Fibroblast of upper back skin (primary cell): ENCODE data around the gene RSAD1.
"Not testable (repeated sequence)": the region's sequence is repeated elsewhere in the genome, so short reads cannot be mapped to it uniquely, and the experiment has no call there.

Source experiments
- DNase-seq: peaks from one replicate; pipeline ENCODE4 v3.0.0-alpha.2; 2013

Gene RSAD1

DNA sequence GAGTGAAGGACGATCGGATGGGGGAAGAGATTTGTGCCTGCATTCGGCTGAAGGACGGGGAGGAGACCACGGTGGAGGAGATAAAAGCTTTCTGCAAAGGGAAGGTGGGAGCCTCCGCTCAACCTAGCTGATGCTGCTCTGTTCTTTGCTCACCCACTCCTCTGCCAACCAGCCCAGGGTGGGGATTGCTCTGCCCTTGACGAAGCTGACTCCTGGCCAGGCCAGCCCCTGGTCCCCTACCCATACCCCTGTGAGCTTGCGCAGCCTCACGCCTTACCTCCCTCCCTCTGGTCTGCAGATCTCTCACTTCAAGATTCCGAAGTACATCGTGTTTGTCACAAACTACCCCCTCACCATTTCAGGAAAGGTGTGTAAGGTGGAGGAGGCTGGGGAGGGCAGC, 4.8 kb upstream of the RSAD1 start:
- no peak for DNase-seq

DNA sequence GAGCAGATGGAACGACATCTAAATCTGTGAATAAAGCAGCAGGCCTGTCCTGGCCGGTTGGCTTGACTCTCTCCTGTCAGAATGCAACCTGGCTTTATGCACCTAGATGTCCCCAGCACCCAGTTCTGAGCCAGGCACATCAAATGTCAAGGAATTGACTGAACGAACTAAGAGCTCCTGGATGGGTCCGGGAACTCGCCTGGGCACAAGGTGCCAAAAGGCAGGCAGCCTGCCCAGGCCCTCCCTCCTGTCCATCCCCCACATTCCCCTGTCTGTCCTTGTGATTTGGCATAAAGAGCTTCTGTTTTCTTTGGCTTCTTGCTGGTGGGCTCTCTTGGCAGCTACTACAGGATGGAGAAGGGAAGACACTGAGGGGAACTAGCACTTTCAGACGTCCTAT, 4.1 kb upstream of the RSAD1 start:
- no peak for DNase-seq

DNA sequence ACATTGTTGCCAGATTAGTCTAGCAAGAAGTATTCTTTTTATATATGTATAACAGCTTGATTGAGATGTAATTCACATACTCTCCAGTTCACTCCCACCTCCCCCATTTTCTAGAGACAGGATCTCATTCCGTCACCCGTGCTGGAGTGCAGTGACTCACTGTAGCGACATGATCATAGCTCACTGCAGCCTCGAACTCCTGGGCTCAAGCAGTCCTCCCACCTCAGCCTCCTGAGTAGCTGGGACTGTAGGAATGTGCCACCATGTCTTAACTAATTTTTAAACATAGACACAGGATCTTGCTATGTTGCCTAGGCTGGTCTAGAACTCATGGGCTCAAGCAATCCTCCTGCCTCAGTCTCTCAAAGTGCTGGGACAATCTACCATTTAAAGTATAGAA, 3.3 kb upstream of the RSAD1 start:
- no peak for DNase-seq

DNA sequence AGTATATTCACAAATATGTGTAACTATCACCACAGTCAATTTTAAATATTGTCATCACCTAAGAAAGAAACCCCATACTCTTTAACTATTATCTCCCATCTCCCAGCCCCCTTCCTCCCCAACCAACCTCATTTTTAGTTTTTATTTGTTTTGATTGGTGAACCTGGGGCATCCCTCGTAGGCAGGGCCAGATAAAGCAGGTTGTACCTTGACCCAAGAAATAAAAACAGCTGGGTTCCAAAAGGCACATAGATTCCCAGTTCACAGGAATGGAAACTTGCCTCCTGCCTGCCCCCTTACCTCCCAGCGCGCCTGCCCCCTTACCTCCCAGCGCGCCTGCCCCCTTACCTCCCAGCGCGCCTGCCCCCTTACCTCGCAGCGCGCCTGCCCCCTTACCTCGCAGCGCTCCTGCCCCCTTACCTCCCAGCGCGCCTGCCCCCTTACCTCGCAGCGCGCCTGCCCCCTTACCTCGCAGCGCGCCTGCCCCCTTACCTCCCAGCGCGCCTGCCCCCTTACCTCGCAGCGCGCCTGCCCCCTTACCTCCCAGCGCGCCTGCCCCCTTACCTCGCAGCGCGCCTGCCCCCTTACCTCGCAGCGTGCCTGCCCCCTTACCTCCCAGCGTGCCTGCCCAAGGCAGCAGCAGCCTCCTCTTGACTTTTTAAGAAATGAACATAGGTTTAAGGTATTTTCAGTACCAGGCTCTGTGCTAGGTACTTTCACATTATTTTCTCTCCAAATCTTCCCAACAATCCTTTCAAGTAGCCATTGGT, 2.7 kb upstream of the RSAD1 start:
- DNase-seq: not testable (repeated sequence)

DNA sequence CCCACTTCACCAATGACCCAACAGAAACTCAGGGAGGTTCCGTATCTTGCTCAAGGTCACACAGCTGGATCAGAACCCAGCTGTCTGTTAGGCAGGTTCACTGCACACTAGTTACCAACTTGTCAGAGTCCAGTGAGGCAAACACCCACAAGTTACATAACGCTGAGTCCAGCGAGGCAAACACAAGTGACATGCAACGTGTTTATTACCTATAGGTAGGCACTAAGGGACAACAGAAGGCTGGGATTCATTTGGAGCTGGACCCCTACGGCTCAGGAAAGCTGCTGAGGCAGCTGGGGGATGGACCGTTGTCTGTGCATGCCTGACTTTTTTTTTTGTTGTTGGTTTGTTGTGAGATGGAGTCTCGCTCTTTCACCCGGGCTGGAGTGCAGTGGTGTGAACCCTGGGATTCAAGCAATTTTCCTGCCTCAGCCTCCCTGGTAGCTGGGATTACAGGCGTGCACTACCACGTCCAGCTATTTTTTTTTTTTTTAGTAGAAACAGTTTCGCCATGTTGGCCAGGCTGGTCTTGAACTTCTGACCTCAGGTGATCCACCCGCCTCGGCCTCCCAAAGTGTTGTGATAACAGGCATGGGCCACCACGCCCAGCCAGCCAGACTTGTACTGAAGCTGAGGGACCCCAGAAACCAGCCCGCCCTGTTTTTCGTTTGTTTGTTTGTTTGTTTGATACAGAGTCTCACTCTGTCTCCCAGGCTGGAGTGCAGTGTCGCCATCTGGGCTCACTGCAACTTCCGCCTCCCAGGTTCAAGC, 1.9 kb upstream of the RSAD1 start:
- DNase-seq: no peak

DNA sequence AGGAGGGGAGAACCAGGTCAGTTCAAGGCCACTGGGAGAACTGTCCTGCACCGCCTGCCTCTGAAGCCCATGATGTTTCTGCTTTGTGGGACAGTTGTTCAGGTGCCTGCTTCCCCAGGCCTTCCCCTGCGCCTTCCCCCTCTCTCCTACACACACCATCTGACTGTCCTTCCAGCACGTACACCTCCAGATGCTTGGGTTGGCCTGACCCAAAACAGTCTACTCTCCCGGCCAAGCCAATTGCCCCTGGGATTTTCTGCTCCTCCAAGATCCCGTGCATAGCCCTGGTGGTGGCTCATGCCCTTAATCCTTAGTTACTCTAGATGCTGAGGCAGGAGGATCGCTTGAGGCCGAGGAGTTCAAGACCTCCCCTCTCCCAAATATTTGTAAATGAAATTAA, 684 bp upstream of the RSAD1 start:
- no peak for DNase-seq

DNA sequence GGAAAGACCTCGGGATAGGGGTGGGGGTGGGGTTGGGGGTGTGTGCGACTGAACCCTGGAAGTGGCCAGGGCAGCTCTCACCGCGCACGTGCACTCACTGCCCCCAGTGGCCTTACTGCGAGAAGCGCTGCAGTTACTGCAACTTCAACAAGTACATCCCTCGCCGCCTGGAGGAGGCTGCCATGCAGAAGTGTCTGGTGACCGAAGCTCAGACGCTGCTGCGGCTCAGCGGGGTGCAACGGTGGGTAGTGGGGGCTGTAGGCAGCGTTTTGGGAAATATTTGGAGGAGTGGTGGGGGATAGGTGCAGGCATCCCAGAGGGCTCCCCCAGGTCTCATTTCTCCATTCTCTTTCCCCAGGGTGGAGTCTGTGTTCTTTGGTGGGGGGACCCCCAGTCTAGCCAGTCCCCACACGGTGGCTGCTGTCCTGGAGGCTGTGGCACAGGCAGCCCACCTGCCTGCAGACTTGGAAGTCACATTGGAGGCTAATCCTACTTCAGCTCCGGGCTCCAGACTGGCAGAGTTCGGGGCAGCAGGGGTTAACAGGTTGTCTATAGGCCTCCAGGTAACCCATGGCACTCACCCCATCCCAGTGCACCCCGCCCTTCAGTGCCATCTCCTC, 972 bp downstream of the RSAD1 start:
- peak; percentile 77 for DNase-seq

DNA sequence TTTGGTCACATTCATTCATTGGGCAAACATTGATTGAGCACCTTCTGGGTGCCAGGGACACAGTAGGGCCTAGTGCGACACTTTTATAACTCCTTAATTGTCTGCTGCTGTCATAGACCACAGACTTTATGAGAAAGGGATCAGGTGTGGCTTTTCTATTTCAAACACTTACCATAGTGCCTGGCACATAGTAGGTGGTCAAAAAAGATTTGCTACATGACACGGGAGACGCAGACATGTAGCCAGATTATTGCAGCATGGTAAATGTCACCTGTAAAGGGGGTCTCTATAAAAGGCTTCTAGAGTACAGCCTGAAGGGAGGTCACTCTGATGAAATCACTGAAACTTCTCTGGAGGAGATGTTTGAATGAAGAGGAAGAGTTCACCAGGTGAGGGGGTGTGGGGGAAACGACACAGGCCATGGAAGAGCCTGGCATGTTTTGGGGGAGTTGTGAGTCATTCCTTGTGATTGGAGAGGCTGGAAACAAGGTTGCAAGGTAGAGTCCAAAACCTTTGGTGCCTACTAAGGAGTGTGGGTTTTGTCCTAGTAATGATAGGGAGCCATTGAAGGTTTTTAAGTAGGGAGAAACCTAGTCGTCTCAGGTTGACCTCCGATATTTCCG, 1.6 kb downstream of the RSAD1 start:
- DNase-seq: no peak

DNA sequence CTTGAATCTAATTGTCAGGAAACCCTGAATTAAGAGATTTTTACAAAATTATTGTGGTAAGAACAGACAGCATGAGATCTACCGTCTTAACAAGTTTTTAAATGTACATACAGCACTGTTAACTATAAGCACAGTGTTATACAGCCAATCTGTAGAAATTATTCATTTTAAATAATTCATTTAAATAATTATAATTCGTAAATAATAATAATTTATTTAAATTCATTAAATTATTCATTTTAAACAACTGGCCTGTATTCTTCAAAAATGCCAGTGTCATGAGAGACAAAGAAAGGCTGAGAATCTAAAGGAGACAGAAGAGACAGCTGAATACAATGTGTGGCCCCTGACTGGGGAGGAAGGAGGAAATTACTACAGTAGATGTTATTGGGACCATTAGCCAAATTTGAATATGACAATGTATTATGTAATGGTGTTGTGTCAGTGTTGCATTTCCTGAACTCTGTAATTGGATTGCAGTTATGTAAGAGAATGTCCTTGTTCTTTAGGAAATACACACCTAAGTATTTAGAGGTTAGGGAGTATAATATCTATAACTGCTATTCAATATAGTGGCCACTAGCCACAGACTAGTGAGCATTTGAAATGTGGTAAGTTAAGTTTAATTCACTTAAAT, 2.3 kb downstream of the RSAD1 start:
- DNase-seq: no peak

DNA sequence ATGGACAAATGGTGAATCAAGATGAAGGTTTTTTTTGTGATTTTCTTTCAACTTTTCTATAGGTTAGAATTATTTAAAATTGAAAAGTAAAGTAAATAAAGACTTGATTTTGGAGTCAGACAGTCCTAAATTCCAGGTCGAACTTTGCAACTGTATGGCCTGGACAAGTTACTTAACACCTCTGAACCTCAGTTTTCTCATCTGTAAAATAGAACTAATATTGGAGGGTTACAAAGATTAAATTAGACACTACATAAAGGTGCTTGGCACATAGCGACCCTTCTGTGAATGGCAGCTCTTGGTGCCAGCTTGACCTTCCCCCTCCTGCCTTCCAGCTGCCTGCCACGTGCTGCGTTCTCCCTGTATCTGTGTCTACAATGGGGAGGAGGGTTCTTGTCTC, 3.0 kb downstream of the RSAD1 start:
- DNase-seq: no peak

DNA sequence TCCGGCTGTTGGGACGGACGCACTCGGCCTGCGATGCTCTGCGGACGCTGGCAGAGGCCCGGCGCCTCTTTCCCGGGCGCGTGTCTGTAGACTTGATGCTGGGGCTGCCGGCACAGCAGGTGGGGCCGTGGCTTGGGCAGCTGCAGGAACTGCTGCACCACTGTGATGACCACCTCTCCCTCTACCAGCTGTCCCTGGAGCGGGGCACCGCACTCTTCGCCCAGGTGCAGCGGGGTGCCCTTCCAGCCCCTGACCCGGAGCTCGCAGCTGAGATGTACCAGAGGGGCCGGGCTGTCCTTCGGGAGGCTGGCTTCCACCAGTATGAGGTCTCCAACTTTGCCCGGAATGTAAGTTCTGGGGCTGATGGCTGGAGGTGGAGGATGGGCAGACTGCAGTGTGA, 3.5 kb downstream of the RSAD1 start:
- DNase-seq: no peak

DNA sequence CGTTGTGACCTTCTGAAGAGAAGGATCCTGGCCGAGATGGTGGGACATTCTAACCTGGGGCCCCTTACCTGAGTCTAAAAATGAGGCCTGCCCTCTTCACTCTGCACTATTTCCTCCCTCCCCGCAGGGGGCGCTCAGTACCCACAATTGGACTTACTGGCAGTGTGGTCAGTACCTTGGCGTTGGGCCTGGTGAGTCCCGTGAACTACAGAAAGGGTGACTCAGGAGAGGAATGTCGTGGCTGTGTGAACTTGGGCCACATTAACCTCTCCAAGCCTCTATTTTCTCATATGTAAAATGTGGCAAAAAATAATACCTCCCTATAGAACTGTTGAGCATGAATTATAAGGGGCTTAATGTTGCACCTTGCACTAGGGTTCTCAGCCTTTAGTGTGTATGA, 3.9 kb downstream of the RSAD1 start:
- peak; percentile 95 for DNase-seq

DNA sequence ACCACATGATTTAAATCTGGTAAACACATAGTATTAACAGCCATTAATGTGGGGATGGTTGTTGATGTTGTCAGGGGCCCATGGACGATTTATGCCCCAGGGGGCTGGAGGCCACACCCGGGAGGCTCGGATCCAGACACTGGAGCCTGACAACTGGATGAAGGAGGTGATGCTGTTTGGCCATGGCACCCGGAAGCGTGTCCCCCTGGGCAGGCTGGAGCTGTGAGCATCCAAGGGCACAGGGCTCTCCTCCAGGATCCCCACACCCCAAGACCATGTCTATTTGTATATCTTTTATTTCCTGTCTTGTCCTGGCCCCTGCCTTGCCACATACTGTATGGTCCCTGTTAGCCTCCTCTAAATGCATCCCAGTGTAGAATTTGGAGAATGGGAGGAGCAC, 4.6 kb downstream of the RSAD1 start:
- DNase-seq: no peak

DNA sequence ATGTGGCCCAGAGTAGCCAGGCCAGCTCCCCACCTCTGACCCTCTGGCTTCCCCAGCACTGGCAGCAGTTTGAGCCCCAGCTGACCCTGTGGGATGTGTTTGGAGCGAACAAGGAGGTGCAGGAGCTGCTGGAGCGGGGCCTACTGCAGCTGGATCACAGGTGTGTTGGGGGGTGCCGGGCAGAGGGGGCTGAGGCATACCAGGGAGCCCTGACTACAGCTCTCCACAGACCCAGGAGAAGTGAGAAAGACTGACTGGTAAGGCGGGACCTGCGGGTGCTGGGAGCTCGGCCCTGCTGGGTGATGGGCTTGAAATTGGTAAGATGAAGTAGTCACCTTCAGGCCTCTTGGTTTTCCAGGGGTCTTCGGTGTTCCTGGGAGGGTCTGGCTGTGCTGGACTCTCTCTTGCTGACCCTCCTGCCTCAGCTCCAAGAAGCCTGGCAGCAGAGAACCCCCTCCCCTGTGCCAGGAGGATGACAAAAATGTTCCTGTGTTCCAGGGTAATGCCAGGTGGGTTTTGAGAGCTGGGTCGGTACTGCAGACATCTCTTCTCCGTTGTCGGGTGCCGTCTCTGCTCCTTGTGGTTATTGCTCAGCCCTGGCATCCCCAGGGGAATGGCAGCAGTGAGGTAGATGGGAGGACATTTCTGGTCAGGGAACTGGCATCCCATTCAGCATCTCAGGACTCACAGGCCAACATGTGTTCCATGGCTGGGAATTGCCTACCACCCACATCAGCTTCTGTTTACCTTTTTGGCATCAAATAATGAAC, 5.9 kb downstream of the RSAD1 start:
- DNase-seq: no peak

DNA sequence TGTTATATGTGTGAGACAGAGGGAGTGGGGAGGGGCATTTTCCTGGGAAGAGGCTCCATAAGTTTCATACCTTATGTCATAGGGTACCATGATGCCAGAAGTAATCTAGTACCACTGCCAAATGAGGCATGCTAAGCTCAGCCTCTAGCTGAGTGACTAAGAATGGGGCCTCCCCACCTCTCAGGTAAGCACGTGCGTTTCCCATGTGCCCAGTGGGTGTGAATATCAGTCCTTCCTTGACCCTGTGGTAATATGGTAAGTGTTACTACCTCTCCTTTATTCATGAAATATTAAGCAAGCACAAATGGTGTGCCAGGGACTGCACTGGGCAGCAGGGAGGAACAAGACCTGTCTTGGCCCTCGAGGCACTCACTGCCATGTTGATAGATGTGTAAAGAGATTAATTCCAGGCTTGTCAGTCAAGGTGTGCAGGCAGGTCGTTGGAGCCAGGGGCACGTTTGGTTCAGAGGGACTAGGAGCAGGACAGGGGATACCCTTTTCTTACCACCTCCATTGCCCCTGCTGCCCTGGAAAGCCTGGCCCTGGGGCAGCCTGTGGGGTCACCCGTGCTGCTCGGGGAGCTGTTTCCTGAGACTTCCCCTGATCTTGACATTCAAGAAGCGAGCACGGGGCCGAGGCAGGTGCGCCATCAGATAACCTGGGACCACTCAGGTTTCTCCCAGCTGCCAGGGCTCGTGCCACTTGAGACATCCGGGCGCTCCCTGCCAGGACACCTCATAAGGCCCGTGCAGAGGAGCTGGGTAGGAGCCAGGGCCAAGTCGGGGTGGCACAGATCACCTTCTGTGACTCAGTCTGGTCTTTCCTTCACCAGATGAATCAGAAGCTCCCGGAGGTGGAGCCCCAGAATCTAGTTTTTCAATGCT, 8.8 kb downstream of the RSAD1 start:
- DNase-seq: no peak

DNA sequence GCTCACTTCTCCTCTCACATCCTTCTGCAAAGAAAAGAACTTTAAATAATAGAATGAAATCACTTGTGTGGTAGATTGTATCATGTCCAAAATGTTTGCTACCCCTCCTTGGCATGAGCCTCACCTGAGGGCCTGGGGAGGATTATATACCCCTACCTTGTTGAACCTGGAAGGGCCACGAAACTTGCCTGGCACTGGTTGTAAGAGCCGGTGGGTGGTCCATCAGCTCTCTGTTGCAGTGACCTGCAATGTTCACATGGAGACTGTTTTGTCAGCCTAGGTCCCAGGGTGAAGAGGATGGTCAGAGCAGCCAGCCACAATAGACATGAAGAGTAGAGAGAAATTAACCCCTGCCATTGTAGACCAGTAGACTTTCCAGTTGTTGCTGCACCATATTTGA, 10.2 kb downstream of the RSAD1 start:
- no peak for DNase-seq

DNA sequence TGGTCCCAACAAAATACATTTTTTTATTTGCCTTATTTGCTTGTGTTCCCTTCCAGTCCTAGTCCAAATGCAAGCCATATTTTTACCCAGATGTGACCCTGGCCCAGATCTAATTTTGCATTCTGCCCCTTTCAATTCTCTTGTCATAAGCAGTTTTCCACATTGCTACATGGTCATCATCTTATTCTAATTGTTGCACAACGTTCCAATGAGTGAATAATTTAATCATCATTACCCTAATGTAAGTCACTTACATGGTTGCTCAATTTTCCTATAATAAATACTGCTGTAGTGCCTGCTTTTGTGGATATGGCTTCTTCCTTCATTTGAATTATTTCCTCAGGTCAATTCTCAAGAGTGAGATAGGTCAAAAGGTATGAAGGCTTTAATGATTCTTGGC, 12.8 kb downstream of the RSAD1 start:
- DNase-seq: no peak

DNA sequence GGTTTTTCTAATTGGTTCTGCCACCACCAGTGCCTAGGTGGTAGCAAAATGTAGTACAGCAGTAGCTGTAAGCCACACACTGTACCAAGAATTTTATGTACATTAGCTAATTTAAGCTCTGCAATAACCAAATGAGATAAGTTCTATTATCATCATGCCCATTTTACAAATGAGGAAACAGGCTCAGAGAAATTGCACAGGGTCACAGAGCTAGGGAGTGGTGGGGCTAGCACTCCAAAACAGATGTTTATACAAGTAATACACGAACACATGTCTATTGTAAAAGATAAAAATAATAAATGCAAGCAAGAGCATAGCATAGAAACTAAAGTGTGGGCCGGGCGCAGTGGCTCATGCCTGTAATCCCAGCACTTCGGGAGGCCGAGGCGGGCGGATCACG, 13.6 kb downstream of the RSAD1 start:
- no peak for DNase-seq

DNA sequence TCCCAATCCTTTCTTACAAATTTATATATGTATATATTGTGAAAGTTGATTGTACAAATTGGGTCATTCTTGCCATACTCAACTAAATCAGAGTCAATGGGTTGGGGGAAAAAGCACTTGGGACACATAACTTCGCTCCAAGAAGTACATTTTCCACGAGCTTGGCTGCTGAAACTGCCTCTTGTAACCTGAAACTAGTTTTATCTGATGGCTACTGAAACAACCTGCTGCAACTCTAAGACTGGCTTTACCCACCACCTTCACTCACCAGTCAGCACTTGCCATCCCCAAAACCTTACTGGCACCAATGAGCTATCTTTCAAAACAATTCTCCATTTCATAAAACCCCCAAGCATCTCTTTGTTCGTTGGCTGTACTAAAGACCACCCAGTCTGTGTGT, 15.1 kb downstream of the RSAD1 start:
- DNase-seq: no peak

DNA sequence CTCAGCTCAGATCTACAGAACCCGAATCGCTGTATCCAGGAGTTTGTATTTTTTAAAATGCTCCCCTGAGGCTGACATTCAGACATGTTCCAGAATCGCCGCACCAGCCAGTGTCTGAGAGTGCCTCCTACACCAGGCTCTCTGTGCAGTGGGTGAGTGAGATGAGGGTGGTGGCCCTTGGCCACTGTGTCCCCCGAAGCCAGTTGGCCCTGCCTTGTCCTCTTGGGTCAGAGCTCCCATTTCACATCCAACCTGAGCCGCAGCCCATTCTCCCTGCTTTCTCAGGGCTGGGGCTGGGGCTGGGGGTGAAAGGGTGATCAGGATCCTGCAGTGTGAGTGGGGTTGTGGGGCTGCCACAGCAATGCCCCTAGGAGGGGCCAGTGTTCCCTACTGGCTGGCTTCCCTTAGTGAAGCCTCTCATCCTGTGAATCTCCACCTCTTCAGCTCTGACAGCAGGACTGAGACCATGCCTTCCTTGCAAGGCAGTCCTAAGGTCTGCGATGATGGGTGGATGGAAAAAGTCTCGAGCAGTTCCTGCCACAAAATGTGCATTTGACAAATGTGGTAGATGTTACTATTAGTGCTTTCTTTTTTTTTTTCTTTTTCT, 16.7 kb downstream of the RSAD1 start:
- no peak for DNase-seq

DNA sequence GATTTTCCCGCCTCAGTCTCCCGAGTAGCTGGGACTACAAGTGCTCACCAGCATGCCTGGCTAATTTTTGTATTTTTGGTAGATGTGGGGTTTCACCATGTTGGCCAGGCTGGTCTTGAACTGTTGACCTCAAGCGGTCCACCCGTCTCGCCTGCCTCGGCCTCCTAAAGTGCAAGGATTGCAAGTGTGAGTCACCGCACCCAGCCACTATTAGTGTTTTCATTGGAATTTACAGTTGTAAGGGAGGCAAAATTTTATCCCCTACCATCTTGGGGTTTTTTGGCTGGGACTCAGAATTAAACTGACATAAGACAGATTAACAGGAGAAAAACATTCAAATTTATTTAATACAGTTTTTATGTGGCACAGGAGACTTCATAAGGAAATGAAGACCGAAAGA, 17.3 kb downstream of the RSAD1 start:
- DNase-seq: peak; percentile 62
